MM.1S (cell line): ENCODE data around the gene ACAA2.

Source experiments
- EZH2 ChIP-seq: fragments of 300-600 bp; sonication (generic); optimal IDR thresholded peaks from 2 replicates; pipeline ENCODE3; 2017; ENCODE audit warnings: low read depth, mild to moderate bottlenecking, antibody characterized with exemption, low read length, mixed read lengths
- EZH2phosphoT487 ChIP-seq: fragments of 300-600 bp; sonication (generic); IDR thresholded peaks from 2 replicates; pipeline ENCODE4 v1.6.1; 2018; ENCODE audit warnings: antibody characterized with exemption, low read length

DNA sequence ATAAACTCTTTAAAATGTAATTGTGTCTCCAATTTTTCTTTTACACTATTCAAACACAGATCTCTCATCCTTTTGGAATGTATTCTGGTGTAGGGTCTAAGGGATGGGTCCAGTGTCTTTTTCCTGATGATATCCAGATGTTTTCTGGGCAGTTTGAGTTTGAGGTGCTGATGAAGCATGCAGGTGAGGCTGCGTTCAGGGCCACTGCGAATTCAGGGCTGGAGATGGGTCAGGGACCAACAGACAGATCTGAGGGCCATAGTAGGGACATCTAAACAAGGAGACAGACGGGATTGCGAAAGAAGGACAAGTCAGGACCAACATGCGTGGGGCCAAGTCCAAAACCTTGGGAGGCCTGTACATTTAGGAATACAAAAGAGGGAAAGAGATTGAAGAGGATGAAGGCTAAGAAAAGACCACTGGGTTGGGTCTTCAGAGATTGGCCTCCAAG is 70.2 kb downstream of the ACAA2 start:
- TF ChIP-seq EZH2phosphoT487: no peak
- no peak for TF ChIP-seq EZH2
